Measurements from ENCODE around the gene FBXO28. TPM values are rescaled to one million over a fixed set of nuclear protein-coding genes. Genes with fewer than 3 reads are reported as not detected.

FBXO28 gene, protein sequence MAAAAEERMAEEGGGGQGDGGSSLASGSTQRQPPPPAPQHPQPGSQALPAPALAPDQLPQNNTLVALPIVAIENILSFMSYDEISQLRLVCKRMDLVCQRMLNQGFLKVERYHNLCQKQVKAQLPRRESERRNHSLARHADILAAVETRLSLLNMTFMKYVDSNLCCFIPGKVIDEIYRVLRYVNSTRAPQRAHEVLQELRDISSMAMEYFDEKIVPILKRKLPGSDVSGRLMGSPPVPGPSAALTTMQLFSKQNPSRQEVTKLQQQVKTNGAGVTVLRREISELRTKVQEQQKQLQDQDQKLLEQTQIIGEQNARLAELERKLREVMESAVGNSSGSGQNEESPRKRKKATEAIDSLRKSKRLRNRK
- 10 to 100 TPM in 3 of 4 donors, 1 to 10 TPM in 1; 7.0 to 31.0 (median 26.4) TPM for total RNA-seq

DNA sequence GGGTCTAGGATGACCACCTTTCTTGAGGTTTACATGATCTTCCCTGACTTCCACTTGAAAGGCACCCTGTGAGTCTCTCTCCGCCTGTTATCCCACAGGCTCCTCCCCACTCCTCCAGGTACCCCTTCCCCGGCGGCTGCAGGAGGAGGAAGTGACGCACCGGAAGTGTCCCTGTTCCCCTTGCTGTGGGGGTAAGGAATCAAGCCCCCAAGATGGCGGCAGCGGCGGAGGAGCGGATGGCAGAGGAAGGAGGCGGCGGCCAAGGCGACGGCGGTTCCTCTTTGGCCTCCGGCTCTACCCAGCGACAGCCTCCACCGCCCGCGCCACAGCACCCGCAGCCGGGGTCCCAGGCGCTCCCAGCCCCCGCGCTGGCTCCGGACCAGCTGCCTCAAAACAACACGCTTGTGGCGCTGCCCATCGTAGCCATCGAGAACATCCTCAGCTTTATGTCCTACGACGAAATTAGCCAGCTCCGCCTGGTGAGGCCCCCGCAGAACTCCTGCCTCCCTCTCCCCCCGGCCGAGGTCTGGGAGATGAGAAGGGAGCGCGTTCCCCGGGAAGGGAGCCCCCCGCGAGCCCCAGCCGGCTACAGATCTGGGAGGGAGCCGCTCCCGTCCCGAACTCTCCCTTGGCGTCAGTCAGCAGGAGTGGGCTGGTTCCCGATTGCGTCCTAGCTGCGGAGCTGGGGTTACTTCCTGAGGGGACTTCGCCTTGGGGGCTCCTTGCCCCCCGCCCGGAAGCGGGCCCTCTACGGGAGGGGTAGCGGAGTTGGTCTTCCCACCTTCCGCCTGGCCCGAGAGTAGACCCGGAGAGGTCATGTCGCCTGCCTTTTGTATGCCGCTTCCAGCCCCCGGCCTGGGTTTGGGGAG is at the start of gene FBXO28:
Gene FBXO28 (plus strand): TSS at position 194 of the 869 bp plus-strand sequence. CDS start 19 bp downstream, at position 213.
- peak within 1 kb of the TSS; percentile 81 to 99 (median 83) for H3K4me3 ChIP-seq
- peaks cover 12 to 27% (median 20%) of the 10 kb centered on the region in 4 donors for H3K4me1 ChIP-seq
- peaks cover 3% of the 10 kb centered on the region for H3K27me3 ChIP-seq
- H3K27ac ChIP-seq: peak within 1 kb of the TSS; percentile 92 to 96 (median 94)
- intact Hi-C loops (cut with DNase I; ENCODE audit: low total_unique reads) (no loop called here), in situ Hi-C loops (cut with MboI; ENCODE audit: low pct_ligation_motif_present in 1 of 4, low pct_unique_long_range_greater_than_20kb in 1 of 4, low sequenced_read_pairs in 3 of 4) (loop anchor here in 3 of 4 donors (10.0 to 25.0 kb wide), 4 partner anchors 198 to 341 kb away; partner anchors contain the start of gene NVL (in 1 of the 3))
- DNase-seq: peak; percentile 95
- H3K36me3 ChIP-seq: no peaks in the 10 kb centered on the region
- peak; percentile 94 to 98 (median 96) for TF ChIP-seq POLR2AphosphoS5 (IDR thresholded peaks at IDR 0.05)
- TF ChIP-seq POLR2A (IDR thresholded peaks at IDR 0.05): peak; percentile 89
- TF ChIP-seq, protein P1, sequence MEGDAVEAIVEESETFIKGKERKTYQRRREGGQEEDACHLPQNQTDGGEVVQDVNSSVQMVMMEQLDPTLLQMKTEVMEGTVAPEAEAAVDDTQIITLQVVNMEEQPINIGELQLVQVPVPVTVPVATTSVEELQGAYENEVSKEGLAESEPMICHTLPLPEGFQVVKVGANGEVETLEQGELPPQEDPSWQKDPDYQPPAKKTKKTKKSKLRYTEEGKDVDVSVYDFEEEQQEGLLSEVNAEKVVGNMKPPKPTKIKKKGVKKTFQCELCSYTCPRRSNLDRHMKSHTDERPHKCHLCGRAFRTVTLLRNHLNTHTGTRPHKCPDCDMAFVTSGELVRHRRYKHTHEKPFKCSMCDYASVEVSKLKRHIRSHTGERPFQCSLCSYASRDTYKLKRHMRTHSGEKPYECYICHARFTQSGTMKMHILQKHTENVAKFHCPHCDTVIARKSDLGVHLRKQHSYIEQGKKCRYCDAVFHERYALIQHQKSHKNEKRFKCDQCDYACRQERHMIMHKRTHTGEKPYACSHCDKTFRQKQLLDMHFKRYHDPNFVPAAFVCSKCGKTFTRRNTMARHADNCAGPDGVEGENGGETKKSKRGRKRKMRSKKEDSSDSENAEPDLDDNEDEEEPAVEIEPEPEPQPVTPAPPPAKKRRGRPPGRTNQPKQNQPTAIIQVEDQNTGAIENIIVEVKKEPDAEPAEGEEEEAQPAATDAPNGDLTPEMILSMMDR (IDR thresholded peaks at IDR 0.05): no peak
- 2% methylated on average over 60 of the region's 60 CpGs; no CpG with 5 or more reads in 1 of the 2 donors for WGBS, 2 donors (ENCODE audit: low coverage in 1 of 2)
- H3K9me3 ChIP-seq: no peaks in the 10 kb centered on the region

DNA sequence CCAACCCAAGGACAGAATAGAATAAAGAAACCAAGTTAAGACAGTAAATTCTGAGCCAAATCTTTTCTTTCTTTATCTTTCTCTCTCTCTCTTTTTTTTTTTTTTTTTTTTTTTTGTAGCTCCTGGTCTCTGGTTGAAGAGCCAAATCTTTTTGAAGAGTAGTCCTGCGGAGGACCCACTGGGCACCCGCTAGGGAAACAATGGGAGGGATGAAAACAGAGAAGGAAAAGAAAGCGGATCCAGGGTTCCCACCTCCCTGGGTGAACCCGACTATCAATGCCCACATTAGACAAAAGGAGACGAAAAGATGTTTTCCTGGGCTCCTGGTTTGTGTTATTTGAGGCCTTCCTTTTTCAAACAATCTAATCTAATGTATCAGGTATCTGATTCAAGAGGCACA is 49.8 kb upstream of the FBXO28 start:
- Histone ChIP-seq H3K36me3 (no peaks in the 10 kb centered on the region), H3K27me3 (no peaks in the 10 kb centered on the region), H3K4me1 (peaks cover 0 to 61% (median 15%) of the 10 kb centered on the region in 4 donors), H3K27ac (peak overlapping the region; percentile 70 to 84 (median 80)), H3K9me3 (no peaks in the 10 kb centered on the region), H3K4me3 (no peak overlapping the region)
- DNase-seq: no peak
- WGBS, 2 donors (ENCODE audit: low coverage in 1 of 2): 60 to 69% methylated on average over 3 to 5 of the region's 5 CpGs
- no peak for TF ChIP-seq POLR2AphosphoS5 (IDR thresholded peaks at IDR 0.05)
- TF ChIP-seq POLR2A (IDR thresholded peaks at IDR 0.05): no peak
- TF ChIP-seq EP300 (IDR thresholded peaks at IDR 0.05; ENCODE audit: low read depth): no peak
- TF ChIP-seq, protein P1 (IDR thresholded peaks at IDR 0.05): no peak
- in situ Hi-C loops (cut with MboI; ENCODE audit: low pct_ligation_motif_present in 1 of 4, low pct_unique_long_range_greater_than_20kb in 1 of 4, low sequenced_read_pairs in 3 of 4) (no loop called here), intact Hi-C loops (cut with DNase I; ENCODE audit: low total_unique reads) (no loop called here)

DNA sequence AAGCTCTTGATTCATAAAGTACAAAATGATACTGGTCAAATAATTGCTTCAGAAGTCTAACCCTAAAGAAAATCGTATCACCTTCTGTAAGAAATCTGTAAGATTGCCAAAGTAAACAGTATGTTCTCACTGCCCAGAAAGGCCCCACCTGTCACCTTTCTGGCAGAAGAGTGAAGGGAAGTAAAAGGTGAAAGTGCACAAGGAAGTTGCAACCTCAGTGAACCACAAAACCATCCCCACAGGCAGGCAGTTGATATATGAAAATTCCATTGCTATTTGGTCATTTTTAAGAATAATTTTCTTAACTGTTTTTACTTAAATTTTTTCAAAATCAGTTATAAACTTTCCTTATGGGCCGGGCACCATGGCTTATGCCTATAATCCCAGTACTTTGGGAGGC is 48.5 kb upstream of the FBXO28 start:
- intact Hi-C loops (cut with DNase I; ENCODE audit: low total_unique reads) (no loop called here), in situ Hi-C loops (cut with MboI; ENCODE audit: low pct_ligation_motif_present in 1 of 4, low pct_unique_long_range_greater_than_20kb in 1 of 4, low sequenced_read_pairs in 3 of 4) (no loop called here)
- Histone ChIP-seq H3K9me3 (no peaks in the 10 kb centered on the region), H3K27ac (peak overlapping the region; percentile 70 to 84 (median 80)), H3K4me1 (peaks cover 0 to 63% (median 15%) of the 10 kb centered on the region in 4 donors), H3K36me3 (no peaks in the 10 kb centered on the region), H3K27me3 (no peaks in the 10 kb centered on the region), H3K4me3 (no peak overlapping the region)
- peak in 2 of 3 donors; percentile 26 to 47 for TF ChIP-seq POLR2AphosphoS5 (IDR thresholded peaks at IDR 0.05)
- no peak for TF ChIP-seq POLR2A (IDR thresholded peaks at IDR 0.05)
- TF ChIP-seq, protein P1 (IDR thresholded peaks at IDR 0.05): no peak
- TF ChIP-seq EP300 (IDR thresholded peaks at IDR 0.05; ENCODE audit: low read depth): no peak
- DNase-seq: peak; percentile 62
- WGBS, 2 donors (ENCODE audit: low coverage in 1 of 2): 23 to 30% methylated on average over 2 of the region's 2 CpGs

DNA sequence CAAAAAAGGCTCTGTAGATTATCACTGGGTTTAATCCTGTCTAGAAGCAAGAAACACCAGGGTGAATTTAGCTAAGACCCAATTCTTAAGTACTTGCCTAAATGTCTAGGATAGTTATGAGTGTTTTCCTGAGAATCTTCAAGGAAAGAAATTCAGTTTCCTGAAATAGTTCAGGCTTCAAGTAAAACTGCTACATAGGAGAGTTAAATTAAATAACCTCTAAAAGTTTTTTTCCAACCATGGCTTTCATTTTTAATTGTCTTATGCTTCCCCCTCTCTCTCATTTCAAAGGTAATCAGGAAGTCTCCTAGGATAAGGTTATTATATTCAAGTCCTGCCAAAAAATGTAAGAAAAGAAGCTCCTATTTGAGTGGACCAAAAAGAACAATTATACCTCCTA is 46.7 kb upstream of the FBXO28 start:
- Histone ChIP-seq H3K9me3 (no peaks in the 10 kb centered on the region), H3K4me3 (no peak overlapping the region), H3K36me3 (no peaks in the 10 kb centered on the region), H3K4me1 (peaks cover 0 to 63% (median 15%) of the 10 kb centered on the region in 4 donors), H3K27ac (peak overlapping the region in 1 of 4 donors; percentile 9), H3K27me3 (no peaks in the 10 kb centered on the region)
- in situ Hi-C loops (cut with MboI; ENCODE audit: low pct_ligation_motif_present in 1 of 4, low pct_unique_long_range_greater_than_20kb in 1 of 4, low sequenced_read_pairs in 3 of 4): no loop called here
- no peak for TF ChIP-seq EP300 (IDR thresholded peaks at IDR 0.05; ENCODE audit: low read depth)
- no peak for TF ChIP-seq POLR2AphosphoS5 (IDR thresholded peaks at IDR 0.05)
- TF ChIP-seq POLR2A (IDR thresholded peaks at IDR 0.05): no peak
- TF ChIP-seq, protein P1 (IDR thresholded peaks at IDR 0.05): no peak
- no peak for DNase-seq
- intact Hi-C loops (cut with DNase I; ENCODE audit: low total_unique reads): no loop called here

All from transverse colon (tissue), 4 donors.